Kidney (tissue), 14 donors: ENCODE data around the gene ACAD11. TPM values are rescaled to one million over a fixed set of nuclear protein-coding genes. Genes with fewer than 3 reads are reported as not detected.

Experiments
- DNase-seq, 5 donors: peaks; one replicate each; pipeline ENCODE4 v3.0.0-alpha.2; 2013 to 2020
- FAIRE-seq: peaks from 2 replicates; lab custom pipeline; 2012; peaks lifted over from hg19 to GRCh38; lab: Jason Lieb, UNC
- H3K27ac ChIP-seq, 2 donors: one replicate each; pipeline ENCODE4 v1.7.0; 2013; ENCODE audit warnings: low read depth in 2 of 2, low read length in 2 of 2, inconsistent platforms in 1 of 2
- H3K27me3 ChIP-seq: one replicate; pipeline ENCODE4 v1.7.1; 2013; ENCODE audit warnings: low read length, inconsistent platforms; ENCODE audit not compliant: control insufficient read depth, insufficient read depth
- H3K36me3 ChIP-seq, 3 donors: one replicate each; pipeline versions ENCODE4 v1.7.0 to v1.7.1; 2013; ENCODE audit warnings: low read length in 3 of 3, control low read depth in 1 of 3, inconsistent platforms in 1 of 3; ENCODE audit not compliant: insufficient read depth in 3 of 3, control insufficient read depth in 2 of 3
- H3K4me1 ChIP-seq, 3 donors: one replicate each; pipeline versions ENCODE4 v1.7.0 to v1.7.1; 2013; ENCODE audit warnings: low read length in 3 of 3, inconsistent platforms in 1 of 3, low read depth in 1 of 3; ENCODE audit not compliant: control insufficient read depth in 2 of 3, insufficient read depth in 2 of 3
- H3K4me3 ChIP-seq, 3 donors: one replicate each; pipeline versions ENCODE4 v1.7.0 to v1.8.1; 2013; ENCODE audit warnings: low read length in 3 of 3, control low read depth in 1 of 3, inconsistent platforms in 1 of 3
- H3K9ac ChIP-seq, 3 donors: one replicate each; pipeline versions ENCODE4 v1.7.0 to v1.7.1; 2013; ENCODE audit warnings: low read length in 3 of 3, control low read depth in 1 of 3, inconsistent platforms in 1 of 3
- H3K9me3 ChIP-seq, 3 donors: one replicate each; pipeline versions ENCODE4 v1.7.0 to v1.7.1; 2013; ENCODE audit warnings: low read length in 3 of 3, control low read depth in 1 of 3, inconsistent platforms in 1 of 3; ENCODE audit not compliant: control insufficient read depth in 2 of 3, insufficient read depth in 1 of 3
- CTCF ChIP-seq: IDR thresholded peaks from 3 replicates; pipeline ENCODE4 v1.5.1; 2012; ENCODE audit warnings: mild to moderate bottlenecking, moderate library complexity, borderline replicate concordance; ENCODE audit not compliant: insufficient read depth; ENCODE audit errors: extremely low read depth
- intact Hi-C: fragments of 100-400 bp; cut with DNase I; formaldehyde crosslinking; loops from one replicate; pipeline ENCODE4 v1.11.1; 2022
- polyA plus RNA-seq: library from polyadenylated mRNA; stranded (reverse); fragments of 350-450 nt; fragmentation: Illumina TruSeq; extraction: RNeasy Lipid Tissue Mini Kit (QIAGEN cat#74804); gene quantifications from one replicate; pipeline ENCODE4 v1.2.3, GENCODE V29; 2014; ENCODE audit warnings: low read depth, low replicate concordance; ENCODE audit not compliant: insufficient read depth
- total RNA-seq: library from RNA; stranded (reverse); fragmentation: NEBNext Ultra II Directional; extraction: Animal tissue kit (Norgen Biotek cat#: 25700); gene quantifications from one replicate; pipeline ENCODE4 v1.2.1, GENCODE V29; 2021
- donor health status: control.
- donor health status: control.
- donor health status: control.
- donor health status: control.
- donor health status: control.
- donor health status: DM: yes; HTN: yes; CAD: no.
- donor health status: Normal renal cell carcinoma (clear cell type).

ACAD11 gene
- total and polyA plus RNA-seq, 2 donors from 2014 or later = 21.4 to 47.7 TPM

- Histone ChIP-seq H3K9me3 (no peaks in the 10 kb centered on the region), H3K27me3 (no peaks in the 10 kb centered on the region), H3K9ac (no peak overlapping the region), H3K36me3 (peaks cover 0 to 12% (median 10%) of the 10 kb centered on the region in 3 donors), H3K27ac (no peak overlapping the region), H3K4me3 (no peak overlapping the region), H3K4me1 (peaks cover 0 to 5% (median 0%) of the 10 kb centered on the region in 3 donors)
- intact Hi-C loops = no loop called here
- FAIRE-seq (no peak), DNase-seq (no peak)
- TF ChIP-seq CTCF = no peak
Observed at GRCh38 chr3:132595014-132595413, 64.6 kb downstream of the ACAD11 start.

- no peak for TF ChIP-seq CTCF
- no peak overlapping the region for H3K27ac ChIP-seq
- FAIRE-seq (no peak), DNase-seq (no peak)
- H3K4me1 ChIP-seq = peaks cover 0 to 5% (median 0%) of the 10 kb centered on the region in 3 donors
- H3K9ac ChIP-seq = no peak overlapping the region
- H3K27me3 ChIP-seq = no peaks in the 10 kb centered on the region
- H3K4me3 ChIP-seq = no peak overlapping the region
- peaks cover 0 to 12% (median 10%) of the 10 kb centered on the region in 3 donors for H3K36me3 ChIP-seq
- H3K9me3 ChIP-seq = no peaks in the 10 kb centered on the region
- intact Hi-C loops = no loop called here
Observed at GRCh38 chr3:132594498-132594897, 65.1 kb downstream of the ACAD11 start.

- H3K36me3 ChIP-seq = peaks cover 0 to 17% (median 10%) of the 10 kb centered on the region in 3 donors
- no peak overlapping the region for H3K27ac ChIP-seq
- intact Hi-C loops = no loop called here
- DNase-seq = no peak
- H3K4me1 ChIP-seq = peaks cover 0 to 5% (median 0%) of the 10 kb centered on the region in 3 donors
- H3K27me3 ChIP-seq = no peaks in the 10 kb centered on the region
- no peaks in the 10 kb centered on the region for H3K9me3 ChIP-seq
- no peak for TF ChIP-seq CTCF
- H3K9ac ChIP-seq = no peak overlapping the region
- no peak for FAIRE-seq
- no peak overlapping the region for H3K4me3 ChIP-seq
Observed at GRCh38 chr3:132593947-132594323, 65.7 kb downstream of the ACAD11 start.
